ENCODE measurements around the gene MCM8.
A peak's percentile ranks its signal among the peaks of the same experiment; 100 is the strongest.

MCM8 gene

DNA sequence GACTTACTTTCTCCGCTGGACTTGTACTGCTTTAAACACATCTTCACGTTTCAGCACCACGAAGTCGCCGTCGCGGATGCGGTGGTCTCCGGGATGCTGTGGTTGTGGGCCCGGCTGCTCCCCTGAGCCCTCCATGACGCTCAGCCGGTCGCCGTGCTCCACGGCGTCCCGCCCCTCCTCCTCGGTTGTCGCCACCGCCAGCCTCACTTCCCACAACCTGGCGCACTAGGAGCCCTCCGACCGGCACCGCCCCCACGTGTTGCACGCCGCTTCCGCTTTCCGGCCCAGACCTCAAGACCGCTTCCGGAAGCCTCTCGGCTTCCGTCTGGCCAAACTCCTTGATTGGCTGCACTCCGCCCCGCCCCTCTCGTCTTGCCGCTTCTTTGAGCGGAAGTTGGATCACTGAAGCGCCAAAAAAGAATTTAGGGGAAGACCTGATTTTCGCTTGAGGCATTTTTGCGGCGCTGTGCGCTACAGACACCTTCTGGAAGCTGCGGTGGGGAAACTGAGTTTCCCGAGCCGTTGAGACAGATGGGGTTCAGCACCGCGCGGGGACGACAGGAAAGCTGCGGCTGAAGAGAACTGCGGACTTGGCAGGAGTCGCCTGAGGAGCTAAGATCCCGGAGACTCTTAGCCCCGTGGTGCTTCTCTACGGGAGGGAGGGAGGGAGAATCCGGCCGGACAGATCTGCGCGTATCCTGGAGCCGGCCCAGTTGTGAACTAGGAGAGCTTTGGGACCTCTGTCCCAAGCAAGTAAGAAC is at the start of gene MCM8, which contains the start of gene TRMT6:
Gene MCM8 (plus strand): TSS at position 382 of the 761 bp plus-strand sequence. CDS start 1,364 bp downstream, outside the sequence.
Gene TRMT6 (minus strand): TSS at position 263 of the 761 bp plus-strand sequence. CDS start 128 bp downstream, at position 135.
- peak; percentile 95 for DNase-seq

DNA sequence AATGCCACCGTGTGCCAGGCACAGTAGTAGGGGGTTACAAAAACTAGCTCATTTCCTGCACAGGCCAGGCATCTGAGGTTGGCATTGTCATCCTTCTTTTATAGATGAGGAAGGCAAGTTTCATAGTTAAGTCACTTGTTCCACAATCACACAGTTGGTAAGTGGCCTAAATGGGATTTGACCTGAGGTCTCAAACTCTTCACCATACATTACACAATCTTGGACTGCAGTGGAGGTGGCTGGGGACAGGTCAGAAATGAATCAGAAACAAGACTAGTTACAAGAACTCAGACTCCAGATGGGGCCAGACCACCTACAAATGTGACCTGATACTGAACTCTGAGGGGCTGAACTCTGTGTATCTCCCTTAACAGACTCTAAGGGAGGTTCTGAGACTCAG is 49.5 kb upstream of the MCM8 start:
- no peak for DNase-seq

- DNase-seq: no peak
Measured at GRCh38 chr20:5908981-5909380, 41.5 kb upstream of the MCM8 start.

DNA sequence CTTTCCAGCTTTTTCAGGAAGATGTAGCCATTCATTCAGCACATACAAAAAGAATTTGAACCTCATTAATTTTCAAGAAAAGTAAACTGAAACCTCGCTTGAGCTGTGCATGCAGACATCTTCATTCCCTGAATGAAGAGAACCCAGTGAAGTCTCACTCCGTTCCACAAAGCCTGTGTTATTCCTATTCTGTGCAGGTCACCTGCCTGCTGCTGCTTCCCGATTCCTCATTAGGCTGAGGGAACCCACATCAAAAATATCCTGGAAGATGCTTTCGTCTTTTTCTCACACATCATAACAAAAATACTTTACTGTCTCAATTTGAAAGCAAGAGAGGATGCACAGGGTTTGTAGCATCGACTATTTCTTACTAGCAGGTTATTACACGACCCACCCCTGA is 40.3 kb upstream of the MCM8 start:
- no peak for DNase-seq

- DNase-seq: no peak
Measured at GRCh38 chr20:5913166-5913565, 37.3 kb upstream of the MCM8 start.

GRCh38 chr20:5914859-5915258 is 35.6 kb upstream of the MCM8 start:
- DNase-seq: no peak

- no peak for DNase-seq
Measured at GRCh38 chr20:5918856-5919625, 31.4 kb upstream of the MCM8 start.

- no peak for DNase-seq
Measured at GRCh38 chr20:5919626-5920544, 30.6 kb upstream of the MCM8 start.

DNA sequence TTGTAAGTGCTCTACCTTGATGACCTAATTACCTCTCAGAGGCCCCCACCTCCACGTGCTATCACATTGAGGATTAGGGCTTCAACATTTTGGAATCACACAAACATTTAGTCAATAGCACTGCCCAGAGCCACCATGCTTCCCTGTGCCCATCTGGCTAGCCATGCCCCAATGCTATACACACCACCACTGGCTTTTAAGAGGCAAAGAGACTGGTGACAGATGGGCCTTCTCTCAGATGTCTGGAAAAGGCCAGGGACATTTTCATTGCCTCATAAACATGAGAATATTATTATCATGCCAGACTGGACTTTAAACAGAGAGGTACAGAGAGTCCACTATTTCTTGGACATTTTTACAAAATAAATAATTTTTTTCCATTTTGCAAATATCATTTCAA is 29.9 kb upstream of the MCM8 start:
- DNase-seq: no peak

GRCh38 chr20:5923493-5923892 is 27.0 kb upstream of the MCM8 start:
- DNase-seq: no peak

- DNase-seq: no peak
Measured at GRCh38 chr20:5925551-5925950, 24.9 kb upstream of the MCM8 start.

- no peak for DNase-seq
Measured at GRCh38 chr20:5927749-5928462, 22.5 kb upstream of the MCM8 start.

DNA sequence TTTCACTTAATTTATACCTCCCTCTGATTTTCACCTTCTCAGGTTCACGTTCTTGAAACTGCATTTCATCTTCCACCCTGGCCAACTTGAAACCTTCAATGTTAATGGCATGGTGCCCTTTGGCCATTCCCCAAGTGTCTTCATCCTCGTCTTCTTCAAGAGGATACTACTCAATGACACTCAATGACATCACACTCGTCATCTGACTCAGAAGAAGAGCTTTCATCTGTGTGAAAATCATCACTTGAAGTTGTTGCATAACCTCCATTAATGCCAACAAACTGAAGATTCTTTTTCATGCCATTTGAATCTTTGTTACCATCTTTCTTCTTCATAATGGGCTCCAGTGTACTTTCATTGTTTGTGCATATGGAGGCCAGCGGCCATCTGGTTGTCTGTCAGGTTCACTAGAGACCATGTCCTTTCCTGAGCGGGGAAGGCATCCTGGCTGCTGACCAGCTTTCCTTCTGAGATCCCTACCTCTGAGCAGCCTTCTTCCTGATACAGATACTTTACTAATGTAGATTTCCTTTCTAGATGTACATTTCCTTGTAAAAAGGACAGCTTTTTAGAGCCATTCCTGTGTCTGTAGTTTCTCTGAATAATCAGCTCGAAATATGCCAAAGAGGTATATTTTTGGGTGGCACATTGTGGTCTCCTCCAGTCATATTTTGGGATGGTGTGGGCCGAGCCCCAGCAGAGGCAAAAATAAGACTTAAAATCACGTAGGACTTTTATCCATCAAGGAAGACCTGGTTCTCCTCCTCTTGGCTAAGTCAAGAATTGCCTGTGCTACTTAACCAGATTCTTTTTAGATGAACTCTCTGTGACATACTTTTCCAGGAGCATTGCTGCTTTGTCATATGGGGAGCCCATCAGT is 21.4 kb upstream of the MCM8 start:
- DNase-seq: no peak

DNA sequence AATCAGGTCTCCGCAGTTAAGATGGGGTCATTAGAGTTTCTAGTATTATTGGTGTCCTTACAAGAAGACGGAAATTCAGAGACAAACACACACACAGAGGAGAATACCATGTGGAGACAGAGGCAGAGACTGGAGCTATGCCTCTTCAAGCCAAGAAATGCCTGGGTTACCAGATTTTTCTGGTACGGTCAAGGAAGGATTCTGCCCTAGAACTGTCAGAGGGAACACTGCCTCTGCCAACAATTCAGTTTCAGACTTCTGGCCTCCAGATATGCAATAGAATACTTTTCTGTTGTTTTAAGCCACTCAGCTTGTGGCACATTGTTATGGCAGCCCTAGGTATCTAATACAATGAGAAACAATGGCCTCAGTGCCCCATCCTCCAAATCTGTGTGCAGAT is 19.0 kb upstream of the MCM8 start:
- DNase-seq: no peak

DNA sequence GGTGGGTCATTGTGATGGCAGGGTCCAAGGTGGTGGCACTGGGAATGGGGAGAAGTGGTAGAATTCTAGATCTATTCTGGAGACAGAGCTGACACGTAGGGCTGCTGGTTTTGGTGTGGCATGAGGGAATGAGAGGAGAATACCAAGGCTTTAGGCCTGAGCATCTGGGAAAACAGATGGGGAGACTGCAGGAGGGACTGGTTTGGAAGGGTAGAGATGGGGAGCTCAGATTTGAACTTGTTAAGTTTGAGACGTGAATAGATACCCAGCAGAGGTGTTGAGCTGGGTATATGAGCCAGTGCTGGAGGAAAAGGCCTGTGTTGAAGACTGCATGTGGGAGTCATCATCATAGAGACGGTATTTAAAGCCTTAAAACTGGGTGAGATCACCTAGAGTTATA is 17.7 kb upstream of the MCM8 start:
- no peak for DNase-seq

DNA sequence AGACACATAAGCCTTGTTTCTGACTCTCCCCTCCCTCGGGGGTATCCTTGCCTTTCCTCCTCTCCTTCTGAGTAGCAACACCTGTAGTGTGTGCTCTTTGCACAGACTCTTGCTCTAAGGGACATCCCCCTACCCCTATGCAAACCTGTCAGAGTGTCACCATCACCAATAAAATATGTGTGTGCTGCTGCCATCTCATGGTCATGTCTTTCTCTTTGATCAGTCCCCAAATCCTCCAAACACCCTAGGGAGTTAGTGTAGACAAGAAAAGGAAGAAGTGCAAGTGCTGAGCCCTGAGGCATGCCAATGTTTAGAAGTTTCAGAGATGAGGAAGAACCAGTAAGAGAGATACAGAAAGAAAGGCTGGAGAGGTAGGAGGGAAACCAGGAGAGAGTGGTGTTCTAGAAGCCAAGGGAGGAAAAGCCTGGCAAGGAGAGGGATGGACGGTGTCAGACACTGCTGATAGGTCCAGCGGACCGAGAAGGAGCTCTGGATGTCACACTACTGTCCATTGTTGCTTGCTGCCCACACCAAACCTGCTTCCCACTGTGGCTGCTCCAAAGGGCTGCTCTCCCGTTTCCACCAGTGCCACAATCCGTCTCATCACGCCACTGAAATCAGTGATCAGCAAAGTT is 16.5 kb upstream of the MCM8 start:
- DNase-seq: no peak

DNA sequence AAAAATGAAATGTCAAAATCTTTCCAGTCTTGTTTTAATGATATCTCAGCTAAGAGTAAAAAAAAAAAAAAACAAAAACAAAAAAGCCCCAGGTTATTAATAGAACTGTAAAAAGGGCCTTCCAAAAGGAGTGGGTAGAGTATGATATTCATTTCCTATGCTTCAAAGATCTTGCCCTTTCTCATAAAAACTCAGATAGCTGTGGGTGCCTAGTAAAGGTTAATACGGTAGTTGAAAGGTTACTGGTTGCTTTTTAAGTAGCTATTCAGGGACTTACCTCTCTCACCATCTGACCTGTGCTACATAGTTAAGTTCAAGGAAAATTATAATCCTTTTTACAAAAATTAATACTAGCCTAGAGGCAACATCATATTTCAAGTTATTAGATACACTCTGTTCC is 15.1 kb upstream of the MCM8 start:
- no peak for DNase-seq

DNA sequence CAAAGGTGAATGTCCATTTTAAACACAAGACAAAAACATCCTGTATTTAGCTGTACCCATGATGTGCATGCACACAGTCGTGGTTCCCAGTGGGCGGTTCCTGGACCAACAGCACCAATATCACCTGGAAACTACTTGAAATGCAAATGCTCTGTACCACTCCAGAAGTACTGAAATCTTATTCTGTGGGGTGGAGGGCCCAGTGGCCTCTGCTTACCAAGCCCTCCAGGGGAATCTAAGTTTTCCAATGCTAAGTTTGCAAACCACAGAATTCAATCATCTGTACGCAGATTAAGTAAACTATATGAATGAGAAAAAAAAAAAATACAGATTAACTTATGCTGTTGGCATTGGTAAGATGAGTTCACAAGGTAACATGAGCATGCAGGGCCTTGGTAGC is 14.2 kb upstream of the MCM8 start:
- no peak for DNase-seq

DNA sequence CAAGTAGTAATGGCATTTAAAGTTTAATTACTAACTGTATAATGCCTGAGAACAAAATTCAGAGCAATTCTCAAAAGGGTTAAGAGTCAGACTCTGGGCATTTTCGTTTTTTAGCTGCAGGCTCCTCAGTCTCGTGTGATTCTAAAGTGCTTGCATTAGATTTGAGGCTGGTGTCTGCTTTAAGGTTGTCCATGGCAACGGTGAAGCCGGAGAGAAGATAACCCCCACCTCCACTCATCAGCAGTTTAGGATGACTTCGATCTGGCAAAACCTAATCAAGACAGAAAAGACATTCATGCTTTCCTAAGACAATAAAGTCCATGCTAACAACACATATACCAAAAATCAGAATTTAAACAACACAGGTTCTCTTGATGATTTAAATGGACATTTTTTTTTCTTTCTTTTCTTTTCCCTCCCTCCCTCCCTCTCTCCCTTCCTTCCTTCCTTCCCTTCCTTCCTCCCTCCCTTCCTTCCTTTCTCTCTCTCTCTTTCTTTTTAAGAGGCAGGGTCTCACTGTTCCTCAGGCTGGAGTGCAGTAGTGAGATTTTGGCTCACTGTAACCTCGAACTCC is 11.9 kb upstream of the MCM8 start:
- no peak for DNase-seq

GRCh38 chr20:5945963-5946362 is 4.5 kb upstream of the MCM8 start:
- DNase-seq: no peak

DNA sequence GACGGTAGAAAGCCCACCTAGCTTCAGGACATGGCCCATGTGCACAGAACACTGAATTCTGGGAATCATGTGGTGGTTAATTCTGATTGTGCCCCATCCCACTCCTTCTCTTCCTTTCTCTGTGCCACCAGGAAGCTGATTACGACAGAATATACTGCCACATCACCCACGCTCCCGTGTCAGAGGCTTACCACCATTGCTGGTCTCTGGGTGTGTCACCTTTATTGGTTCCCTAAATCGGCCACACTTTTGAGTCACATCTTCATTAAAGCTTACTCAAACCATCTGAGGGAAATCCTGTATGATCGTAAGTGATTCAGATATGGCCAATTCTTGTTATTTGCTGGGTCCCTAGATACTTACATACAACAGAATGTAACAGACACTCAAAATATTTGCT is 3.2 kb upstream of the MCM8 start:
- DNase-seq: no peak

Data from activated CD4-positive, alpha-beta T cell treated with anti-CD3 and anti-CD28 coated beads, Interleukin-2, amount 50 U/mL, for 1 hour (primary cell).